BLaER1 (cell line): ENCODE data around the gene SCYL1.
"Not testable (repeated sequence)": the region's sequence is repeated elsewhere in the genome, so short reads cannot be mapped to it uniquely, and the experiment has no call there.

Source experiments
- H3K27ac ChIP-seq: shearing (Covaris generic); formaldehyde crosslinking; 2 replicates; pipeline ENCODE4 v1.8.1; 2022
- H3K27me3 ChIP-seq: shearing (Covaris generic); formaldehyde crosslinking; 2 replicates; pipeline ENCODE4 v1.8.1; 2022
- H3K36me3 ChIP-seq: shearing (Covaris generic); formaldehyde crosslinking; 2 replicates; pipeline ENCODE4 v1.8.1; 2022
- H3K4me1 ChIP-seq: shearing (Covaris generic); formaldehyde crosslinking; 2 replicates; pipeline ENCODE4 v1.8.1; 2022
- H3K4me2 ChIP-seq: shearing (Covaris generic); formaldehyde crosslinking; 2 replicates; pipeline ENCODE4 v1.8.1; 2022
- H3K4me3 ChIP-seq: shearing (Covaris generic); formaldehyde crosslinking; 2 replicates; pipeline ENCODE4 v1.8.1; 2022
- H3K9ac ChIP-seq: shearing (Covaris generic); formaldehyde crosslinking; 2 replicates; pipeline ENCODE4 v1.8.1; 2022
- H3K9me3 ChIP-seq: shearing (Covaris generic); formaldehyde crosslinking; 2 replicates; pipeline ENCODE4 v1.8.1; 2022
- H4K20me1 ChIP-seq: shearing (Covaris generic); formaldehyde crosslinking; 2 replicates; pipeline ENCODE4 v1.8.1; 2022
- Cebpa-rat ChIP-seq: shearing (Covaris generic); IDR thresholded peaks from 2 replicates; pipeline ENCODE4 v1.8.1; 2022

The SCYL1 gene

GRCh38 chr11:65505466-65506289 lies 19.2 kb upstream of the SCYL1 start:
- no peak for TF ChIP-seq Cebpa-rat
- peak overlapping the region; percentile 100 for H3K9ac ChIP-seq
- no peaks in the 10 kb centered on the region for H3K27me3 ChIP-seq
- peaks cover 63% of the 10 kb centered on the region for H3K36me3 ChIP-seq
- H3K4me3 ChIP-seq = peak overlapping the region; percentile 83
- H3K4me1 ChIP-seq = peaks cover 64% of the 10 kb centered on the region
- peak overlapping the region; percentile 93 for H3K4me2 ChIP-seq
- no peaks in the 10 kb centered on the region for H3K9me3 ChIP-seq
- peaks cover 72% of the 10 kb centered on the region for H4K20me1 ChIP-seq
- H3K27ac ChIP-seq = peak overlapping the region; percentile 100

- H4K20me1 ChIP-seq = peaks cover 66% of the 10 kb centered on the region
Observed at GRCh38 chr11:65506290-65506771, 18.6 kb upstream of the SCYL1 start.

GRCh38 chr11:65506772-65507505 lies 17.9 kb upstream of the SCYL1 start:
- H3K36me3 ChIP-seq = peaks cover 50% of the 10 kb centered on the region
- peak overlapping the region; percentile 93 for H3K4me2 ChIP-seq
- H3K27me3 ChIP-seq = no peaks in the 10 kb centered on the region
- peak overlapping the region; percentile 100 for H3K27ac ChIP-seq
- peaks cover 64% of the 10 kb centered on the region for H3K4me1 ChIP-seq
- H3K9me3 ChIP-seq = no peaks in the 10 kb centered on the region
- H3K4me3 ChIP-seq = peak overlapping the region; percentile 83
- peak overlapping the region; percentile 100 for H3K9ac ChIP-seq
- TF ChIP-seq Cebpa-rat = no peak
- H4K20me1 ChIP-seq = peaks cover 60% of the 10 kb centered on the region

More at GRCh38 chr11:65506290-65506771, 18.6 kb upstream of the SCYL1 start:
- Histone ChIP-seq H3K9ac (peak overlapping the region; percentile 100), H3K4me3 (peak overlapping the region; percentile 83), H3K36me3 (peaks cover 56% of the 10 kb centered on the region), H3K27ac (peak overlapping the region; percentile 100), H3K4me1 (peaks cover 64% of the 10 kb centered on the region), H3K9me3 (no peaks in the 10 kb centered on the region), H3K4me2 (peak overlapping the region; percentile 93), H3K27me3 (no peaks in the 10 kb centered on the region)
- no peak for TF ChIP-seq Cebpa-rat

- H3K27ac ChIP-seq, H3K36me3 ChIP-seq, H3K27me3 ChIP-seq, H3K9me3 ChIP-seq, H3K4me2 ChIP-seq, H3K9ac ChIP-seq, H3K4me3 ChIP-seq, H4K20me1 ChIP-seq: not testable (repeated sequence)
- H3K4me1 ChIP-seq = peaks cover 31% of the 10 kb centered on the region
Observed at GRCh38 chr11:65512311-65512710, 12.6 kb upstream of the SCYL1 start.

GRCh38 chr11:65516135-65516968 lies 8.5 kb upstream of the SCYL1 start:
- H3K36me3 ChIP-seq = no peaks in the 10 kb centered on the region
- H3K27me3 ChIP-seq = no peaks in the 10 kb centered on the region
- H4K20me1 ChIP-seq = no peaks in the 10 kb centered on the region
- H3K4me3 ChIP-seq = no peak overlapping the region
- 0 out of 2 replicates have a peak overlapping the region, but pooled peaks have one; percentile 5 for H3K4me2 ChIP-seq
- peaks cover 12% of the 10 kb centered on the region for H3K4me1 ChIP-seq
- H3K9ac ChIP-seq = no peak overlapping the region
- TF ChIP-seq Cebpa-rat = no peak
- H3K9me3 ChIP-seq = no peaks in the 10 kb centered on the region
- H3K27ac ChIP-seq = no peak overlapping the region

GRCh38 chr11:65518941-65519549 lies 5.8 kb upstream of the SCYL1 start:
- not testable (repeated sequence) for H3K9me3 ChIP-seq, H4K20me1 ChIP-seq, H3K4me3 ChIP-seq, H3K36me3 ChIP-seq, H3K4me2 ChIP-seq, H3K27ac ChIP-seq, H3K27me3 ChIP-seq, H3K9ac ChIP-seq
- peaks cover 39% of the 10 kb centered on the region for H3K4me1 ChIP-seq

- not testable (repeated sequence) for H3K9ac ChIP-seq, H3K9me3 ChIP-seq, H3K36me3 ChIP-seq, H3K27me3 ChIP-seq, H3K4me3 ChIP-seq
- peaks cover 60% of the 10 kb centered on the region for H3K4me1 ChIP-seq
- H3K27ac ChIP-seq = 0 out of 2 replicates have a peak overlapping the region, but pooled peaks have one; percentile 18
- H4K20me1 ChIP-seq = peaks cover 18% of the 10 kb centered on the region
- H3K4me2 ChIP-seq = peak overlapping the region; percentile 95
Observed at GRCh38 chr11:65521777-65522521, 2.9 kb upstream of the SCYL1 start.

GRCh38 chr11:65522718-65523630 lies 1.9 kb upstream of the SCYL1 start:
- H3K27ac ChIP-seq = peak overlapping the region; percentile 62
- peak overlapping the region; percentile 45 for H3K4me3 ChIP-seq
- H3K9ac ChIP-seq = peak overlapping the region; percentile 62
- H3K36me3 ChIP-seq = peaks cover 20% of the 10 kb centered on the region
- not testable (repeated sequence) for H3K27me3 ChIP-seq, H3K9me3 ChIP-seq
- peaks cover 19% of the 10 kb centered on the region for H4K20me1 ChIP-seq
- H3K4me2 ChIP-seq = peak overlapping the region; percentile 95
- peaks cover 61% of the 10 kb centered on the region for H3K4me1 ChIP-seq

- H3K9me3 ChIP-seq, H3K27me3 ChIP-seq: not testable (repeated sequence)
- Histone ChIP-seq H3K4me3 (peak overlapping the region; percentile 45), H3K4me1 (peaks cover 61% of the 10 kb centered on the region), H4K20me1 (peaks cover 22% of the 10 kb centered on the region), H3K27ac (peak overlapping the region; percentile 62), H3K4me2 (peak overlapping the region; percentile 95), H3K36me3 (peaks cover 26% of the 10 kb centered on the region), H3K9ac (peak overlapping the region; percentile 62)
Observed at GRCh38 chr11:65523631-65523968, 1.3 kb upstream of the SCYL1 start.
